ENCODE data around the gene RCOR2. TPM values are rescaled to one million over a fixed set of nuclear protein-coding genes. Genes with fewer than 3 reads are reported as not detected.
A peak's percentile ranks its signal among the peaks of the same experiment; 100 is the strongest.

The RCOR2 gene
- total and polyA plus RNA-seq, 2 donors (not counting 1 experiment from before 2014, with no cell fraction given) = 1.8 to 5.6 TPM

GRCh38 chr11:63951779-63952536 lies 35.0 kb upstream of the RCOR2 start:
- Histone ChIP-seq H3K27ac (ENCODE audit: insufficient read depth, low read length) (no peak overlapping the region), H3K4me3 (replicated peaks in 1 of 4; ENCODE audit: control extremely low read depth in 1 of 4, insufficient read depth in 1 of 4, low read depth in 3 of 4, low read length in 4 of 4) (no peak overlapping the region), H3K9ac (ENCODE audit: insufficient read depth, low read length) (no peak overlapping the region), H3K36me3 (ENCODE audit: control insufficient read depth, insufficient read depth, low read length) (peaks cover 6% of the 10 kb centered on the region), H4K20me1 (ENCODE audit: control insufficient read depth, extremely low read depth, insufficient read depth, low read length) (no peaks in the 10 kb centered on the region), H3K79me2 (ENCODE audit: control insufficient read depth, insufficient read depth, low read length) (no peaks in the 10 kb centered on the region), H3K4me2 (ENCODE audit: extremely low read depth, insufficient read depth, low read length) (no peak overlapping the region), H3K4me1 (ENCODE audit: control insufficient read depth, extremely low read depth, insufficient read depth, low read length) (no peaks in the 10 kb centered on the region), H3K27me3 (ENCODE audit: control insufficient read depth, insufficient read depth, low read length) (no peaks in the 10 kb centered on the region), H2AFZ (ENCODE audit: low read length) (no peak overlapping the region), H3K9me3 (ENCODE audit: control insufficient read depth, insufficient read depth, low read depth, low read length) (no peaks in the 10 kb centered on the region)
- TF ChIP-seq CTCF (conservative IDR thresholded peaks at IDR 0.05 in 1 of 2, IDR thresholded peaks at IDR 0.05 in 1 of 2; ENCODE audit: low read depth in 1 of 2, low read length in 2 of 2) = no peak
- no peak for TF ChIP-seq EZH2 (IDR thresholded peaks at IDR 0.05; ENCODE audit: low read length, missing control alignments)
- DNase-seq (ENCODE audit: low read depth in 2 of 2) = no peak

- DNase-seq (ENCODE audit: low read depth in 2 of 2) = peak; percentile 58 to 81
- H3K9me3 ChIP-seq (ENCODE audit: control insufficient read depth, insufficient read depth, low read depth, low read length) = no peaks in the 10 kb centered on the region
- peak overlapping the region; percentile 75 for H2AFZ ChIP-seq (ENCODE audit: low read length)
- H4K20me1 ChIP-seq (ENCODE audit: control insufficient read depth, extremely low read depth, insufficient read depth, low read length) = no peaks in the 10 kb centered on the region
- H3K27me3 ChIP-seq (ENCODE audit: control insufficient read depth, insufficient read depth, low read length) = no peaks in the 10 kb centered on the region
- H3K4me1 ChIP-seq (ENCODE audit: control insufficient read depth, extremely low read depth, insufficient read depth, low read length) = peaks cover 12% of the 10 kb centered on the region
- peak overlapping the region in 1 of 4 experiments; percentile 30 for H3K4me3 ChIP-seq (replicated peaks in 1 of 4; ENCODE audit: control extremely low read depth in 1 of 4, insufficient read depth in 1 of 4, low read depth in 3 of 4, low read length in 4 of 4)
- peaks cover 6% of the 10 kb centered on the region for H3K79me2 ChIP-seq (ENCODE audit: control insufficient read depth, insufficient read depth, low read length)
- no peaks in the 10 kb centered on the region for H3K36me3 ChIP-seq (ENCODE audit: control insufficient read depth, insufficient read depth, low read length)
- H3K27ac ChIP-seq (ENCODE audit: insufficient read depth, low read length) = peak overlapping the region; percentile 15
- H3K4me2 ChIP-seq (ENCODE audit: extremely low read depth, insufficient read depth, low read length) = peak overlapping the region; percentile 53
- TF ChIP-seq EZH2 (IDR thresholded peaks at IDR 0.05; ENCODE audit: low read length, missing control alignments) (no peak), CTCF (conservative IDR thresholded peaks at IDR 0.05 in 1 of 2, IDR thresholded peaks at IDR 0.05 in 1 of 2; ENCODE audit: low read depth in 1 of 2, low read length in 2 of 2) (peak; percentile 55 to 66)
- H3K9ac ChIP-seq (ENCODE audit: insufficient read depth, low read length) = no peak overlapping the region
Measured at GRCh38 chr11:63945477-63946163, 28.7 kb upstream of the RCOR2 start.

GRCh38 chr11:63944987-63945386 lies 28.0 kb upstream of the RCOR2 start:
- Histone ChIP-seq H3K9me3 (ENCODE audit: control insufficient read depth, insufficient read depth, low read depth, low read length) (no peaks in the 10 kb centered on the region), H3K9ac (ENCODE audit: insufficient read depth, low read length) (no peak overlapping the region), H3K27me3 (ENCODE audit: control insufficient read depth, insufficient read depth, low read length) (no peaks in the 10 kb centered on the region), H3K27ac (ENCODE audit: insufficient read depth, low read length) (no peak overlapping the region), H3K79me2 (ENCODE audit: control insufficient read depth, insufficient read depth, low read length) (peaks cover 9% of the 10 kb centered on the region), H2AFZ (ENCODE audit: low read length) (no peak overlapping the region), H3K4me2 (ENCODE audit: extremely low read depth, insufficient read depth, low read length) (peak overlapping the region; percentile 11), H3K4me1 (ENCODE audit: control insufficient read depth, extremely low read depth, insufficient read depth, low read length) (peaks cover 12% of the 10 kb centered on the region), H3K4me3 (replicated peaks in 1 of 4; ENCODE audit: control extremely low read depth in 1 of 4, insufficient read depth in 1 of 4, low read depth in 3 of 4, low read length in 4 of 4) (no peak overlapping the region), H3K36me3 (ENCODE audit: control insufficient read depth, insufficient read depth, low read length) (no peaks in the 10 kb centered on the region), H4K20me1 (ENCODE audit: control insufficient read depth, extremely low read depth, insufficient read depth, low read length) (no peaks in the 10 kb centered on the region)
- TF ChIP-seq EZH2 (IDR thresholded peaks at IDR 0.05; ENCODE audit: low read length, missing control alignments) (no peak), CTCF (conservative IDR thresholded peaks at IDR 0.05 in 1 of 2, IDR thresholded peaks at IDR 0.05 in 1 of 2; ENCODE audit: low read depth in 1 of 2, low read length in 2 of 2) (no peak)
- no peak for DNase-seq (ENCODE audit: low read depth in 2 of 2)
